Smooth muscle cell (in vitro differentiated cells): ENCODE measurements around the gene ADH4. TPM values are rescaled to one million over a fixed set of nuclear protein-coding genes. Genes with fewer than 3 reads are reported as not detected.

Experiments used
- DNase-seq: peaks from one replicate; lab custom pipeline; 2025; ENCODE audit not compliant: unreplicated experiment; lab: John Stamatoyannopoulos, UW
- H2AFZ ChIP-seq: fragments of 200-600 bp; sonication (generic); 2 replicates; pipeline ENCODE4 v1.6.0; 2016; ENCODE audit warnings: antibody characterized with exemption, low read depth, mild to moderate bottlenecking
- H3F3A ChIP-seq: fragments of 200-600 bp; sonication (generic); 2 replicates; pipeline ENCODE4 v1.6.0; 2017; ENCODE audit warnings: antibody characterized with exemption, low read depth
- H3K27ac ChIP-seq: fragments of 200-600 bp; sonication (generic); 2 replicates; pipeline ENCODE4 v1.5.1; 2016; ENCODE audit warnings: low read depth, mild to moderate bottlenecking
- H3K27me3 ChIP-seq: fragments of 200-600 bp; sonication (generic); 2 replicates; pipeline ENCODE4 v1.6.1; 2016; ENCODE audit warnings: low read depth, mild to moderate bottlenecking
- H3K36me3 ChIP-seq: fragments of 200-600 bp; sonication (generic); 2 replicates; pipeline ENCODE4 v1.5.1; 2016; ENCODE audit warnings: low read depth
- H3K4me1 ChIP-seq: fragments of 200-600 bp; sonication (generic); 2 replicates; pipeline ENCODE4 v1.5.1; 2016; ENCODE audit warnings: low read depth
- H3K4me2 ChIP-seq: fragments of 200-600 bp; sonication (generic); 2 replicates; pipeline ENCODE4 v1.6.0; 2016; ENCODE audit warnings: mild to moderate bottlenecking
- H3K4me3 ChIP-seq: fragments of 200-600 bp; sonication (generic); 2 replicates; pipeline ENCODE4 v1.5.1; 2016; ENCODE audit warnings: mild to moderate bottlenecking
- H3K79me2 ChIP-seq: fragments of 200-600 bp; sonication (generic); 2 replicates; pipeline ENCODE4 v1.6.0; 2016; ENCODE audit warnings: low read depth, mild to moderate bottlenecking
- H3K9ac ChIP-seq: fragments of 200-600 bp; sonication (generic); 2 replicates; pipeline ENCODE4 v1.6.0; 2016; ENCODE audit warnings: low read depth
- H3K9me3 ChIP-seq: fragments of 200-600 bp; sonication (generic); replicated peaks from 2 replicates; pipeline ENCODE4 v1.5.1; 2016; ENCODE audit warnings: low read depth
- H4K20me1 ChIP-seq: fragments of 200-600 bp; sonication (generic); 2 replicates; pipeline ENCODE4 v1.6.0; 2016; ENCODE audit warnings: low read depth
- WGBS: methylation state at CpG from one replicate; pipeline ENCODE4 v1.1.7; 2016; ENCODE audit warnings: low lambda C conversion rate; 5-methylcytosine and 5-hydroxymethylcytosine counted together
- polyA plus RNA-seq: library from polyadenylated mRNA; unstranded; fragments of >200 nt; fragmentation: Nextera tagmentation; extraction: Ambion mirVana; gene quantifications from 2 replicates; pipeline ENCODE4 v1.2.1, GENCODE V29; 2016
- total RNA-seq: library from RNA; depleted of rRNA; stranded (reverse); fragments of >200 nt; gene quantifications from 2 replicates; pipeline ENCODE4 v1.2.3, GENCODE V29; 2014
- TF ChIP-seq, protein P1 (sequence below): fragments of 200-600 bp; sonication (generic); IDR thresholded peaks from 2 replicates; pipeline ENCODE4 v1.5.1; 2017; ENCODE audit warnings: borderline replicate concordance, mild to moderate bottlenecking, antibody characterized with exemption; ENCODE audit not compliant: insufficient read depth, poor library complexity, severe bottlenecking

ADH4 gene
- total and polyA plus RNA-seq, 2 experiments from 2014 or later = not detected

- Histone ChIP-seq H3F3A (no peaks in the 10 kb centered on the region), H4K20me1 (no peaks in the 10 kb centered on the region), H3K27ac (no peak overlapping the region), H3K79me2 (no peaks in the 10 kb centered on the region), H3K4me2 (no peak overlapping the region), H3K9me3 (peaks cover 3% of the 10 kb centered on the region), H3K9ac (no peak overlapping the region), H3K36me3 (no peaks in the 10 kb centered on the region), H3K27me3 (no peaks in the 10 kb centered on the region), H2AFZ (no peak overlapping the region), H3K4me3 (no peak overlapping the region), H3K4me1 (no peaks in the 10 kb centered on the region)
- TF ChIP-seq, protein P1, sequence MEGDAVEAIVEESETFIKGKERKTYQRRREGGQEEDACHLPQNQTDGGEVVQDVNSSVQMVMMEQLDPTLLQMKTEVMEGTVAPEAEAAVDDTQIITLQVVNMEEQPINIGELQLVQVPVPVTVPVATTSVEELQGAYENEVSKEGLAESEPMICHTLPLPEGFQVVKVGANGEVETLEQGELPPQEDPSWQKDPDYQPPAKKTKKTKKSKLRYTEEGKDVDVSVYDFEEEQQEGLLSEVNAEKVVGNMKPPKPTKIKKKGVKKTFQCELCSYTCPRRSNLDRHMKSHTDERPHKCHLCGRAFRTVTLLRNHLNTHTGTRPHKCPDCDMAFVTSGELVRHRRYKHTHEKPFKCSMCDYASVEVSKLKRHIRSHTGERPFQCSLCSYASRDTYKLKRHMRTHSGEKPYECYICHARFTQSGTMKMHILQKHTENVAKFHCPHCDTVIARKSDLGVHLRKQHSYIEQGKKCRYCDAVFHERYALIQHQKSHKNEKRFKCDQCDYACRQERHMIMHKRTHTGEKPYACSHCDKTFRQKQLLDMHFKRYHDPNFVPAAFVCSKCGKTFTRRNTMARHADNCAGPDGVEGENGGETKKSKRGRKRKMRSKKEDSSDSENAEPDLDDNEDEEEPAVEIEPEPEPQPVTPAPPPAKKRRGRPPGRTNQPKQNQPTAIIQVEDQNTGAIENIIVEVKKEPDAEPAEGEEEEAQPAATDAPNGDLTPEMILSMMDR = no peak
- WGBS = 93% methylated on average over 3 of the region's 3 CpGs
- no peak for DNase-seq
These were observed 7.4 kb upstream of the ADH4 start for GRCh38 chr4:99151452-99151851.

- 47% methylated on average over 2 of the region's 6 CpGs for WGBS
- Histone ChIP-seq H3K9ac (no peak overlapping the region), H3K4me2 (no peak overlapping the region)
These were observed 5.4 kb upstream of the ADH4 start for GRCh38 chr4:99149426-99150019.

DNA sequence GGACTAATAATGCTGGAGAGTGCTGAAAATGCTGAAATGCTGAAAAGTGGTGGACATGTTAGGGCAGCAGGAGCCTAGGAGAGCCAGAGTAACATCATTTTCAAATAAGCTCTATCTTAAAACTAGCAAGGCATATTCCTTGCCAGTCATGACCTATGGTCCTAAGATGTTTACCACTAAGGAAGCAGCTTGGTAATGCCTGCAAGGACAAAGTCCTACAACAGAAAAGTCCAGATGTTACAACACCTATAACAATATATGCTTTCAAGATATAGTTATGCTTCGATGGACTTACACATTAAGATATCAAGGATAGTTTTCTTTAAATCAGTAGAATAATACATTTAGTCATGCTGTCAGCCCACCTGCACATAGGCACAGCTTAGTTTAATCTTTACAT is 4.5 kb upstream of the ADH4 start:
- Histone ChIP-seq H2AFZ (no peak overlapping the region), H3K36me3 (no peaks in the 10 kb centered on the region), H4K20me1 (no peaks in the 10 kb centered on the region), H3K27me3 (no peaks in the 10 kb centered on the region), H3K9ac (no peak overlapping the region), H3K79me2 (no peaks in the 10 kb centered on the region), H3K27ac (no peak overlapping the region), H3K4me2 (no peak overlapping the region), H3K4me3 (no peak overlapping the region), H3F3A (no peaks in the 10 kb centered on the region), H3K9me3 (peaks cover 3% of the 10 kb centered on the region), H3K4me1 (peaks cover 5% of the 10 kb centered on the region)
- TF ChIP-seq, protein P1 = no peak
- DNase-seq = no peak
- WGBS = 95% methylated on average over 1 of the region's 1 CpG

More at GRCh38 chr4:99149426-99150019, 5.4 kb upstream of the ADH4 start:
- Histone ChIP-seq H3F3A (no peaks in the 10 kb centered on the region), H3K9me3 (peaks cover 3% of the 10 kb centered on the region), H3K4me3 (no peak overlapping the region), H4K20me1 (no peaks in the 10 kb centered on the region), H3K27ac (no peak overlapping the region), H3K27me3 (no peaks in the 10 kb centered on the region), H3K36me3 (no peaks in the 10 kb centered on the region), H2AFZ (no peak overlapping the region), H3K4me1 (no peaks in the 10 kb centered on the region), H3K79me2 (no peaks in the 10 kb centered on the region)
- TF ChIP-seq, protein P1 = no peak
- DNase-seq = no peak

- peaks cover 5% of the 10 kb centered on the region for H3K4me1 ChIP-seq
- no peak for DNase-seq
- H3K79me2 ChIP-seq = no peaks in the 10 kb centered on the region
- H2AFZ ChIP-seq = no peak overlapping the region
- H4K20me1 ChIP-seq = no peaks in the 10 kb centered on the region
- H3K9ac ChIP-seq = no peak overlapping the region
- H3K36me3 ChIP-seq = no peaks in the 10 kb centered on the region
- H3F3A ChIP-seq = no peaks in the 10 kb centered on the region
- 100% methylated on average over 1 of the region's 1 CpG for WGBS
- no peak overlapping the region for H3K4me3 ChIP-seq
- no peaks in the 10 kb centered on the region for H3K27me3 ChIP-seq
- TF ChIP-seq, protein P1 = no peak
- no peak overlapping the region for H3K27ac ChIP-seq
- H3K4me2 ChIP-seq = no peak overlapping the region
- no peaks in the 10 kb centered on the region for H3K9me3 ChIP-seq
These were observed 490 bp upstream of the ADH4 start for GRCh38 chr4:99144587-99144986.
